Neural progenitor cell (in vitro differentiated cells): ENCODE data around the gene HUS1. TPM values are rescaled to one million over a fixed set of nuclear protein-coding genes. Genes with fewer than 3 reads are reported as not detected.

Source experiments
- DNase-seq: peaks from one replicate; pipeline ENCODE4 v3.0.0-alpha.2; 2016; ENCODE audit warnings: low spot score
- H2AFZ ChIP-seq: fragments of 200-600 bp; sonication (generic); replicated peaks from 2 replicates; pipeline ENCODE4 v1.6.1; 2016; ENCODE audit warnings: antibody characterized with exemption
- H3F3A ChIP-seq: fragments of 200-600 bp; sonication (generic); 2 replicates; pipeline ENCODE4 v1.6.1; 2016; ENCODE audit warnings: antibody characterized with exemption, low read depth
- H3K27ac ChIP-seq: fragments of 200-600 bp; sonication (generic); 2 replicates; pipeline ENCODE4 v1.5.1; 2016; ENCODE audit warnings: mild to moderate bottlenecking
- H3K27me3 ChIP-seq: fragments of 200-600 bp; sonication (generic); 2 replicates; pipeline ENCODE4 v1.6.1; 2016; ENCODE audit warnings: mild to moderate bottlenecking, moderate library complexity
- H3K36me3 ChIP-seq: fragments of 200-600 bp; sonication (generic); 2 replicates; pipeline ENCODE4 v1.5.1; 2016
- H3K4me1 ChIP-seq: fragments of 200-600 bp; sonication (generic); 2 replicates; pipeline ENCODE4 v1.6.1; 2016; ENCODE audit warnings: mixed run types
- H3K4me2 ChIP-seq: fragments of 200-600 bp; sonication (generic); 2 replicates; pipeline ENCODE4 v1.6.1; 2016
- H3K4me3 ChIP-seq: fragments of 200-600 bp; sonication (generic); 2 replicates; pipeline ENCODE4 v1.5.1; 2016
- H3K79me2 ChIP-seq: fragments of 200-600 bp; sonication (generic); 2 replicates; pipeline ENCODE4 v1.6.1; 2016; ENCODE audit warnings: low read depth
- H3K9ac ChIP-seq: fragments of 200-600 bp; sonication (generic); 2 replicates; pipeline ENCODE4 v1.6.1; 2016
- H3K9me3 ChIP-seq: fragments of 200-600 bp; sonication (generic); 2 replicates; pipeline ENCODE4 v1.5.1; 2016; ENCODE audit warnings: low read depth
- H4K20me1 ChIP-seq: fragments of 200-600 bp; sonication (generic); 2 replicates; pipeline ENCODE4 v1.6.1; 2016; ENCODE audit warnings: low read depth
- H3K27ac Mint-ChIP-seq: 3 replicates; pipeline ENCODE4 v1.8.0; 2021; ENCODE audit warnings: mixed read lengths
- H3K27me3 Mint-ChIP-seq: 2 replicates; pipeline ENCODE4 v1.8.0; 2022; ENCODE audit warnings: low read depth, mild to moderate bottlenecking, inconsistent platforms, moderate library complexity, mixed read lengths; ENCODE audit not compliant: insufficient read depth
- H3K36me3 Mint-ChIP-seq: 3 replicates; pipeline ENCODE4 v1.8.0; 2021; ENCODE audit warnings: mixed read lengths
- H3K4me1 Mint-ChIP-seq: 3 replicates; pipeline ENCODE4 v1.8.0; 2021; ENCODE audit warnings: mixed read lengths
- H3K4me3 Mint-ChIP-seq: 3 replicates; pipeline ENCODE4 v1.8.0; 2021; ENCODE audit warnings: mild to moderate bottlenecking, moderate library complexity, mixed read lengths
- H3K9me3 Mint-ChIP-seq: 3 replicates; pipeline ENCODE4 v1.8.0; 2020; ENCODE audit warnings: mixed read lengths
- CTCF ChIP-seq: fragments of 200-600 bp; sonication (generic); IDR thresholded peaks from 2 replicates; pipeline ENCODE4 v1.5.1; 2017; ENCODE audit warnings: antibody characterized with exemption, mild to moderate bottlenecking
- EZH2 ChIP-seq: fragments of 200-600 bp; sonication (generic); IDR thresholded peaks from 2 replicates; pipeline ENCODE4 v1.6.1; 2017; ENCODE audit warnings: antibody characterized with exemption, mild to moderate bottlenecking, moderate library complexity
- EZH2phosphoT487 ChIP-seq: fragments of 200-600 bp; sonication (generic); IDR thresholded peaks from 2 replicates; pipeline ENCODE4 v1.6.1; 2017; ENCODE audit warnings: antibody characterized with exemption
- total RNA-seq: library from RNA; depleted of rRNA; stranded (reverse); fragments of >200 nt; gene quantifications from 2 replicates; pipeline ENCODE4 v1.2.3, GENCODE V29; 2015; ENCODE audit warnings: low replicate concordance

HUS1 gene
- total RNA-seq, 1 donor from 2014 or later, result 48.7 TPM

GRCh38 chr7:47942132-47942531 lies 37.3 kb downstream of the HUS1 start:
- no peak overlapping the region for H3K4me2 ChIP-seq
- Mint-ChIP-seq H3K4me3 (no peak overlapping the region), H3K27ac (no peak overlapping the region), H3K27me3 (peaks cover 9% of the 10 kb centered on the region), H3K36me3 (no peaks in the 10 kb centered on the region), H3K9me3 (no peaks in the 10 kb centered on the region), H3K4me1 (peaks cover 36% of the 10 kb centered on the region)
- H3K4me1 ChIP-seq, result peaks cover 4% of the 10 kb centered on the region
- no peak for DNase-seq
- H3K9me3 ChIP-seq, result no peaks in the 10 kb centered on the region
- no peaks in the 10 kb centered on the region for H4K20me1 ChIP-seq
- TF ChIP-seq EZH2 (no peak), EZH2phosphoT487 (no peak), CTCF (no peak)
- no peaks in the 10 kb centered on the region for H3F3A ChIP-seq
- no peaks in the 10 kb centered on the region for H3K27me3 ChIP-seq
- no peaks in the 10 kb centered on the region for H3K36me3 ChIP-seq
- peak overlapping the region; percentile 70 for H2AFZ ChIP-seq
- H3K4me3 ChIP-seq, result no peak overlapping the region
- H3K27ac ChIP-seq, result no peak overlapping the region
- no peaks in the 10 kb centered on the region for H3K79me2 ChIP-seq
- no peak overlapping the region for H3K9ac ChIP-seq

- Histone ChIP-seq H3K9ac (no peak overlapping the region), H3K27me3 (no peaks in the 10 kb centered on the region), H3K4me1 (peaks cover 12% of the 10 kb centered on the region), H3K4me2 (no peak overlapping the region), H3F3A (no peaks in the 10 kb centered on the region), H3K9me3 (no peaks in the 10 kb centered on the region), H3K4me3 (no peak overlapping the region), H2AFZ (peak overlapping the region; percentile 24), H4K20me1 (no peaks in the 10 kb centered on the region), H3K36me3 (no peaks in the 10 kb centered on the region), H3K79me2 (no peaks in the 10 kb centered on the region), H3K27ac (no peak overlapping the region)
- TF ChIP-seq EZH2, result no peak
- TF ChIP-seq EZH2phosphoT487, result no peak
- no peak for TF ChIP-seq CTCF
- Mint-ChIP-seq H3K27ac (no peak overlapping the region), H3K4me3 (no peak overlapping the region), H3K9me3 (no peaks in the 10 kb centered on the region), H3K27me3 (peaks cover 9% of the 10 kb centered on the region), H3K36me3 (no peaks in the 10 kb centered on the region), H3K4me1 (peaks cover 44% of the 10 kb centered on the region)
- no peak for DNase-seq
Observed at GRCh38 chr7:47941136-47941844, 38.1 kb downstream of the HUS1 start.

- Histone ChIP-seq H2AFZ (no peak overlapping the region), H3K9me3 (no peaks in the 10 kb centered on the region), H3K36me3 (no peaks in the 10 kb centered on the region), H3K4me1 (peaks cover 14% of the 10 kb centered on the region), H3K4me3 (no peak overlapping the region), H4K20me1 (no peaks in the 10 kb centered on the region), H3K27ac (no peak overlapping the region), H3K4me2 (no peak overlapping the region), H3K9ac (no peak overlapping the region), H3F3A (no peaks in the 10 kb centered on the region), H3K79me2 (no peaks in the 10 kb centered on the region), H3K27me3 (no peaks in the 10 kb centered on the region)
- no peak overlapping the region for H3K4me3 Mint-ChIP-seq
- no peaks in the 10 kb centered on the region for H3K36me3 Mint-ChIP-seq
- no peaks in the 10 kb centered on the region for H3K9me3 Mint-ChIP-seq
- no peak for DNase-seq
- TF ChIP-seq EZH2, result no peak
- TF ChIP-seq CTCF, result no peak
- TF ChIP-seq EZH2phosphoT487, result no peak
- peaks cover 52% of the 10 kb centered on the region for H3K4me1 Mint-ChIP-seq
- H3K27ac Mint-ChIP-seq, result peak overlapping the region; percentile 31
- peaks cover 6% of the 10 kb centered on the region for H3K27me3 Mint-ChIP-seq
Observed at GRCh38 chr7:47940088-47941013, 39.1 kb downstream of the HUS1 start.
